ENCODE results near the gene PCCA. TPM values are rescaled to one million over a fixed set of nuclear protein-coding genes. Genes with fewer than 3 reads are reported as not detected.
"Not testable (repeated sequence)": the region's sequence is repeated elsewhere in the genome, so short reads cannot be mapped to it uniquely, and the experiment has no call there.

PCCA gene
- total and polyA plus RNA-seq, 12 donors: 27.6 to 176 (median 97.7) TPM

- Histone ChIP-seq H3K4me3 (no peak overlapping the region), H3K27me3 (no peaks in the 10 kb centered on the region), H3K9me3 (replicated peaks in 1 of 3) (no peaks in the 10 kb centered on the region), H3K36me3 (replicated peaks in 1 of 2) (no peaks in the 10 kb centered on the region), H3K4me1 (replicated peaks in 1 of 2) (no peaks in the 10 kb centered on the region), H3K27ac (no peak overlapping the region)
- WGBS, 4 donors: 65 to 79% (median 68%) methylated on average over 6 of the region's 6 CpGs
- TF ChIP-seq, protein P1, sequence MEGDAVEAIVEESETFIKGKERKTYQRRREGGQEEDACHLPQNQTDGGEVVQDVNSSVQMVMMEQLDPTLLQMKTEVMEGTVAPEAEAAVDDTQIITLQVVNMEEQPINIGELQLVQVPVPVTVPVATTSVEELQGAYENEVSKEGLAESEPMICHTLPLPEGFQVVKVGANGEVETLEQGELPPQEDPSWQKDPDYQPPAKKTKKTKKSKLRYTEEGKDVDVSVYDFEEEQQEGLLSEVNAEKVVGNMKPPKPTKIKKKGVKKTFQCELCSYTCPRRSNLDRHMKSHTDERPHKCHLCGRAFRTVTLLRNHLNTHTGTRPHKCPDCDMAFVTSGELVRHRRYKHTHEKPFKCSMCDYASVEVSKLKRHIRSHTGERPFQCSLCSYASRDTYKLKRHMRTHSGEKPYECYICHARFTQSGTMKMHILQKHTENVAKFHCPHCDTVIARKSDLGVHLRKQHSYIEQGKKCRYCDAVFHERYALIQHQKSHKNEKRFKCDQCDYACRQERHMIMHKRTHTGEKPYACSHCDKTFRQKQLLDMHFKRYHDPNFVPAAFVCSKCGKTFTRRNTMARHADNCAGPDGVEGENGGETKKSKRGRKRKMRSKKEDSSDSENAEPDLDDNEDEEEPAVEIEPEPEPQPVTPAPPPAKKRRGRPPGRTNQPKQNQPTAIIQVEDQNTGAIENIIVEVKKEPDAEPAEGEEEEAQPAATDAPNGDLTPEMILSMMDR (IDR thresholded peaks at IDR 0.05): no peak
- TF ChIP-seq POLR2A (IDR thresholded peaks at IDR 0.05): no peak
- intact Hi-C loops (cut with DNase I): no loop called here
- DNase-seq: no peak
Observed at GRCh38 chr13:100273552-100273951, 184.7 kb downstream of the PCCA start.

GRCh38 chr13:100274942-100275506, 186.1 kb downstream of the PCCA start:
- no peak for DNase-seq

DNA sequence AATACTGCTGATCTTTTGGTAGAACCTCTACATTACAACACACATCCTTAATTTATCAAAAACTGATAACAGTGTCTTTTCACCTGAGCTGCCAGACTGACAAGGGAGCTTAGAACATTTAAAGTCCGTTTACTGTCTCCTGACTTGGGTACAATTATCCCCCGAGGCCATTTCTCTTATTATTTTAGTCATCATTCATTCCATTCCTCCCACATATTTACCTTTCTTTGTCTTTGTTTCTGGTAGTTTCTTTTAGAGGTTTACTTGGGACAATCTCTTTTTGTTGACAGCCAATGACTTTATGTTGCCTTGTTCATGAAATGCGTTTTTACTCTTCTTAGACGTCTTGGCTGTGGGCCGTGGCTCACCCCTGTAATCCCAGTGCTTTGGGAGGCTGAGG, 186.9 kb downstream of the PCCA start:
- no peaks in the 10 kb centered on the region for H3K9me3 ChIP-seq (replicated peaks in 1 of 3)
- H3K4me3 ChIP-seq: no peak overlapping the region
- H3K27ac ChIP-seq: no peak overlapping the region
- DNase-seq: no peak
- H3K4me1 ChIP-seq (replicated peaks in 1 of 2): no peaks in the 10 kb centered on the region
- H3K27me3 ChIP-seq: no peaks in the 10 kb centered on the region
- no peaks in the 10 kb centered on the region for H3K36me3 ChIP-seq (replicated peaks in 1 of 2)
- intact Hi-C loops (cut with DNase I): no loop called here
- WGBS, 4 donors: 91 to 96% (median 93%) methylated on average over 5 of the region's 5 CpGs
- TF ChIP-seq, protein P1 (IDR thresholded peaks at IDR 0.05): no peak
- no peak for TF ChIP-seq POLR2A (IDR thresholded peaks at IDR 0.05)

More at GRCh38 chr13:100274942-100275506, 186.1 kb downstream of the PCCA start:
- H3K4me1 ChIP-seq (replicated peaks in 1 of 2): no peaks in the 10 kb centered on the region
- H3K4me3 ChIP-seq: no peak overlapping the region
- no peak overlapping the region for H3K27ac ChIP-seq
- no peaks in the 10 kb centered on the region for H3K36me3 ChIP-seq (replicated peaks in 1 of 2)
- H3K27me3 ChIP-seq: no peaks in the 10 kb centered on the region
- no peak for TF ChIP-seq POLR2A (IDR thresholded peaks at IDR 0.05)
- TF ChIP-seq, protein P1 (IDR thresholded peaks at IDR 0.05): no peak
- intact Hi-C loops (cut with DNase I): no loop called here
- 86 to 93% (median 88%) methylated on average over 11 to 12 of the region's 12 CpGs for WGBS, 4 donors
- H3K9me3 ChIP-seq (replicated peaks in 1 of 3): no peaks in the 10 kb centered on the region

DNA sequence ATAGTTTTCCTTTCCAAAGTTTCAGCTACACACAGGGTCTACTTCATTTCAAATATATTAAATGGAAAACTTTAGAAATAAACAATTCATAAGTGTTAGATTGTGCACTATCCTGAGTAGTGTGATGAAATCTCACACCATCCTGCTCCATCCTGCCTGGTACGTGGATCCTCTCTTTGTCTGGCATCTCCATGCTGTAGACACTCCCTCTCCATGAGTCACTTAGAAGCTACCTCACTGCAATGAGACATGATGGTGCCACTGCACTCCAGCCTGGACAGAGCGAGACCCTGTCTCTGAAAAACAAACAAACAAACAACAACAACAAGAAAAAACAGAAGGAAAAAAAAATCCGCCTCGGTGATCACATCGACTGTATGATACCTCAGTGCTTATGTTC, 191.8 kb downstream of the PCCA start:
- Histone ChIP-seq H3K27ac (no peak overlapping the region), H3K9me3 (replicated peaks in 1 of 3) (no peaks in the 10 kb centered on the region), H3K4me1 (replicated peaks in 1 of 2) (no peaks in the 10 kb centered on the region), H3K27me3 (no peaks in the 10 kb centered on the region), H3K4me3 (no peak overlapping the region), H3K36me3 (replicated peaks in 1 of 2) (no peaks in the 10 kb centered on the region)
- 93 to 96% (median 94%) methylated on average over 5 of the region's 5 CpGs for WGBS, 4 donors
- intact Hi-C loops (cut with DNase I): no loop called here
- DNase-seq: no peak
- TF ChIP-seq, protein P1 (IDR thresholded peaks at IDR 0.05): no peak
- TF ChIP-seq POLR2A (IDR thresholded peaks at IDR 0.05): no peak

DNA sequence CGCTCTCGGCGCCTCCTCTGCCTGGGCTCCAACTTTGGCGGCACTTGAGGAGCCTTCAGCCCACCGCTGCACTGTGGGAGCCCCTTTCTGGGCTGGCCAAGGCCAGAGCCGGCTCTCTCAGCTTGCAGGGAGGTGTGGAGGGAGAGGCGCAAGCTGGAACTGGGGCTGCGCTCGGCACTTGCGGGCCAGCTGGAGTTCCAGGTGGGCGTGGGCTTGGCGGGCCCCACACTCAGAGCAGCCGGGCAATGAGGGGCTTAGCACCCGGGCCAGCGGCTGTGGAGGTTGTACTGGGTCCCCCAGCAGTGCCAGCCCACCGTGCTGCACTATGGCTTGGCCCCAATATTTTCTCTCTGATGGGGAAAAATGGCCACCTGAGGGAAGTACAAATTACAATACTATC, 193.4 kb downstream of the PCCA start:
- 98 to 100% (median 99%) methylated on average over 8 to 16 of the region's 16 CpGs; no CpG with 5 or more reads in 1 of the 4 donors for WGBS, 4 donors
- H3K4me3 ChIP-seq; H3K27me3 ChIP-seq; H3K9me3 ChIP-seq (replicated peaks in 1 of 3); H3K4me1 ChIP-seq (replicated peaks in 1 of 2); H3K36me3 ChIP-seq (replicated peaks in 1 of 2); intact Hi-C loops (cut with DNase I); H3K27ac ChIP-seq; DNase-seq: not testable (repeated sequence)

Measured in adrenal gland (tissue), 12 donors.